K562 (cell line): ENCODE measurements around the gene CWF19L1. TPM values are rescaled to one million over a fixed set of nuclear protein-coding genes. Genes with fewer than 3 reads are reported as not detected.

Source experiments
- ATAC-seq: fragments of 200-7000 bp; cut with Tn5 transposase; 3 replicates; pipeline ENCODE4 v1.9.1; 2020; ENCODE audit warnings: moderate library complexity
- BruUV-seq: library from RNA; stranded (reverse); fragments of 400-500 nt; replicated peaks from 2 replicates; lab custom pipeline; 2021; lab: Mats Ljungman, UMichigan
- CTCF ChIA-PET: fragments of 300-600 bp; formaldehyde crosslinking; extraction: SDS; loops from one replicate; lab custom pipeline; 2021; ENCODE audit warnings: low intra/inter-chr PET ratio; lab: Yijun Ruan, JAX
- POLR2A ChIA-PET: fragments of 300-600, 350-650 bp; sonication (Branson Sonifier 250); formaldehyde crosslinking; extraction: SDS; loops from one replicate; lab custom pipeline; 2021; ENCODE audit warnings: antibody characterized with exemption, inconsistent platforms; lab: Yijun Ruan, JAX
- DNase-seq, 4 experiments: peaks; one replicate each; pipeline versions ENCODE4 v3.0.0 to v3.0.0-alpha.2; 2011 to 2018; ENCODE audit warnings: low spot score in 3 of 4, mixed read lengths in 3 of 4; ENCODE audit errors: extremely low read depth in 1 of 4
- FAIRE-seq: peaks from 2 replicates; lab custom pipeline; 2011; peaks lifted over from hg19 to GRCh38; lab: Jason Lieb, UNC
- H2AFZ ChIP-seq: 2 replicates; pipeline ENCODE4 v1.6.0; 2011; ENCODE audit warnings: low read depth, low read length, control low read depth, inconsistent platforms
- H3K27ac ChIP-seq: fragments of 200-600 bp; 3 replicates; pipeline ENCODE4 v1.8.0; 2011; ENCODE audit warnings: low read depth, mild to moderate bottlenecking, control low read depth, inconsistent platforms, low read length, moderate library complexity, mixed read lengths; ENCODE audit errors: extremely low read depth
- H3K27me3 ChIP-seq, 2 experiments: fragments of 300-600 bp in 1 of 2; 2 replicates in 1 of 2; 3 replicates in 1 of 2; pipeline versions ENCODE4 v1.6.0 to v1.8.0; 2011; ENCODE audit warnings: inconsistent platforms in 2 of 2, low read length in 2 of 2, mild to moderate bottlenecking in 1 of 2, mixed read lengths in 1 of 2, moderate library complexity in 1 of 2; ENCODE audit not compliant: control insufficient read depth in 2 of 2, insufficient read depth in 2 of 2
- H3K36me3 ChIP-seq: fragments of 300-600 bp; 3 replicates; pipeline ENCODE4 v1.8.0; 2011; ENCODE audit warnings: mild to moderate bottlenecking, low read length, inconsistent platforms; ENCODE audit not compliant: control insufficient read depth, insufficient read depth
- H3K4me1 ChIP-seq, 2 experiments: fragments of 200-600 bp in 1 of 2; replicated peaks in 1 of 2; 2 replicates in 1 of 2; 3 replicates in 1 of 2; pipeline versions ENCODE4 v1.5.1 to v1.8.0; 2011; ENCODE audit warnings: inconsistent platforms in 2 of 2, low read length in 2 of 2, mild to moderate bottlenecking in 1 of 2, mixed read lengths in 1 of 2, moderate library complexity in 1 of 2; ENCODE audit not compliant: control insufficient read depth in 2 of 2, insufficient read depth in 2 of 2
- H3K4me2 ChIP-seq: 2 replicates; pipeline ENCODE4 v1.6.1; 2011; ENCODE audit warnings: low read length, control low read depth, inconsistent platforms, mixed read lengths; ENCODE audit not compliant: insufficient read depth
- H3K4me3 ChIP-seq: fragments of 200-600 bp; sonication (generic), shearing (Covaris generic); 2 replicates; pipeline ENCODE4 v1.5.1; 2016; ENCODE audit warnings: control low read depth, inconsistent platforms
- H3K79me2 ChIP-seq: fragments of 200-600 bp; 3 replicates; pipeline ENCODE4 v1.8.0; 2011; ENCODE audit warnings: low read length, inconsistent platforms; ENCODE audit not compliant: control insufficient read depth, insufficient read depth
- H3K9ac ChIP-seq, 2 experiments: 2 replicates each; pipeline versions ENCODE4 v1.6.0 to v1.6.1; 2011; ENCODE audit warnings: low read depth in 2 of 2, low read length in 2 of 2, control low read depth in 1 of 2, inconsistent platforms in 1 of 2, mild to moderate bottlenecking in 1 of 2, mixed read lengths in 1 of 2; ENCODE audit not compliant: insufficient read depth in 1 of 2
- H3K9me1 ChIP-seq: one replicate; pipeline ENCODE4 v1.6.0; 2011; ENCODE audit warnings: inconsistent platforms, mild to moderate bottlenecking, low read length, moderate library complexity; ENCODE audit not compliant: control insufficient read depth, insufficient read depth
- H3K9me3 ChIP-seq: replicated peaks from 2 replicates; pipeline ENCODE4 v1.5.1; 2011; ENCODE audit warnings: low read depth, low read length, inconsistent platforms; ENCODE audit not compliant: control insufficient read depth, insufficient read depth
- H4K20me1 ChIP-seq: replicated peaks from 2 replicates; pipeline ENCODE4 v1.6.1; 2011; ENCODE audit warnings: low read length, inconsistent platforms, mixed read lengths; ENCODE audit not compliant: control insufficient read depth, insufficient read depth
- C11orf30 ChIP-seq: fragments of 450-650 bp; IDR thresholded peaks from 2 replicates; pipeline ENCODE4 v1.6.1; 2016; ENCODE audit warnings: low read depth, mild to moderate bottlenecking
- ETV5 ChIP-seq: sonication (generic); formaldehyde crosslinking; IDR thresholded peaks from 2 replicates; pipeline ENCODE4 v1.4.0; 2020; ENCODE audit warnings: low read depth, mild to moderate bottlenecking, missing genetic modification reagents
- FOXM1 ChIP-seq, 2 experiments: fragments of 450-650 bp in 1 of 2; sonication (generic) in 1 of 2; formaldehyde crosslinking in 1 of 2; IDR thresholded peaks; 2 replicates each; pipeline versions ENCODE4 v1.6.1 to v1.9.0; 2017 to 2022; ENCODE audit warnings: low read depth in 2 of 2, mild to moderate bottlenecking in 2 of 2, missing genetic modification reagents in 1 of 2, moderate library complexity in 1 of 2
- HSF4 ChIP-seq: fragments of 250-450 bp; sonication (Bioruptor Pico); IDR thresholded peaks from 2 replicates; pipeline ENCODE4 v2.1.2; 2022; ENCODE audit warnings: mild to moderate bottlenecking, moderate library complexity, borderline replicate concordance
- KDM4B ChIP-seq, 2 experiments: fragments of 450-650 bp in 1 of 2; sonication (generic) in 1 of 2; IDR thresholded peaks; 2 replicates each; pipeline ENCODE4 v1.6.1; 2016 to 2017; ENCODE audit warnings: borderline replicate concordance in 2 of 2, antibody characterized with exemption in 1 of 2, low read depth in 1 of 2, mild to moderate bottlenecking in 1 of 2
- MYC ChIP-seq, 2 experiments: fragments of 250-450 bp in 1 of 2; sonication (Bioruptor Pico) in 1 of 2; IDR thresholded peaks; 2 replicates each; pipeline versions ENCODE4 v1.5.1 to v1.6.1; 2012 to 2021; ENCODE audit warnings: low read depth in 2 of 2, borderline replicate concordance in 1 of 2, improper control_type of control experiment in 1 of 2, low read length in 1 of 2, mild to moderate bottlenecking in 1 of 2, moderate library complexity in 1 of 2
- NFXL1 ChIP-seq: fragments of 450-650 bp; formaldehyde crosslinking; IDR thresholded peaks from 2 replicates; pipeline ENCODE4 v1.4.0; 2021; ENCODE audit warnings: mild to moderate bottlenecking
- RBFOX2 ChIP-seq: fragments of 200-400 bp; formaldehyde crosslinking; IDR thresholded peaks from 2 replicates; pipeline ENCODE4 v1.6.1; 2017; ENCODE audit warnings: low read depth, mild to moderate bottlenecking, low read length, moderate library complexity
- RBM39 ChIP-seq: fragments of 200-400 bp; formaldehyde crosslinking; optimal IDR thresholded peaks from 2 replicates; pipeline ENCODE3; 2018; ENCODE audit warnings: low read depth, low read length
- SIN3A ChIP-seq, 2 experiments: fragments of 150-350 bp in 1 of 2; IDR thresholded peaks; 2 replicates each; pipeline ENCODE4 v1.6.1; 2011 to 2016; ENCODE audit warnings: borderline replicate concordance in 2 of 2, low read depth in 2 of 2, low read length in 2 of 2, mild to moderate bottlenecking in 2 of 2, moderate library complexity in 2 of 2; ENCODE audit not compliant: control insufficient read depth in 1 of 2
- WGBS: fragments of 100-300 bp; shearing (Covaris generic); methylation state at CpG from one replicate; pipeline ENCODE4 v1.1.6; 2016; ENCODE audit warnings: low coverage, mixed read lengths; ENCODE audit not compliant: insufficient coverage; ENCODE audit errors: missing lambda C conversion rate; 5-methylcytosine and 5-hydroxymethylcytosine counted together
- in situ Hi-C: fragments of 300-500 bp; cut with MboI; formaldehyde crosslinking; loops from 4 replicates; pipeline ENCODE4 v1.15.0; 2018; ENCODE audit warnings: inconsistent platforms, mixed read lengths
- intact Hi-C: fragments of 100-400 bp; cut with micrococcal nuclease; formaldehyde crosslinking; loops from 2 replicates; pipeline ENCODE4 v1.14.2; 2022
- polyA plus RNA-seq, 8 experiments: library from polyadenylated mRNA; depleted of rRNA in 4 of 8; stranded (reverse) in 5 of 8; unstranded in 3 of 8; fragments of >200 nt; fragmentation: Nextera tagmentation in 2 of 8; fragmentation: Illumina TruSeq in 1 of 8; extraction: Ambion mirVana in 2 of 8; extraction: Trizol in 1 of 8; gene quantifications; 2 replicates each; pipeline versions ENCODE4 v1.2.1 to v1.2.3, GENCODE V29; 2011 to 2014; ENCODE audit warnings: inconsistent platforms in 1 of 8, missing spikeins in 1 of 8
- total RNA-seq, 7 experiments: library from RNA; depleted of rRNA in 6 of 7; stranded (reverse); fragments of >200 nt in 6 of 7; fragmentation: Illumina TruSeq in 2 of 7; extraction: Trizol in 2 of 7; gene quantifications; 2 replicates each; pipeline versions ENCODE4 v1.2.1 to v1.2.3, GENCODE V29; 2011 to 2021; ENCODE audit warnings: low replicate concordance in 1 of 7

Gene CWF19L1
- total and polyA plus RNA-seq, 9 of the 15 experiments (the other 6 are each of a cell fraction or from before 2014, with no cell fraction given), result 19.5 to 49.9 (median 30.9) TPM

DNA sequence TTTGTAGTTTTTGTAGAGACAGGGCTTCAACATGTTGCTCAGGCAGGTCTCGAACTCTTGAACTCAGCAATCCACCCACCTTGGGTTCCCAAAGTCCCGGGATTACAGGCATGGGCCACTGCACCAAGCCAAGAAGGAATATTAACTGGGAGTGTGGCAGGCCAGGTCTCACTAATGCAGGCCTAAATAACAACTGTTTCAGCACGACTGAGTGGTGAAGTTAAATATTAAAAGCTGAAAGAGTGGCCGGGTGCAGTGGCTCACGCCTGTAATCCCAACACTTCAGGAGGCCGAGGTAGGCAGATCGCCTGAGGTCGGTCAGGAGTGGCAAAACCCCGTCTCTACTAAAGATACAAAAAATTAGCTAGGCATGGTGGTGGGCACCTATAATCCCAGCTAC is 59.2 kb downstream of the CWF19L1 start:
- no peaks in the 10 kb centered on the region for H3K27me3 ChIP-seq
- no peaks in the 10 kb centered on the region for H4K20me1 ChIP-seq
- H3K4me1 ChIP-seq, result no peaks in the 10 kb centered on the region
- CTCF ChIA-PET, result no interaction called here
- no peaks in the 10 kb centered on the region for H3K9me3 ChIP-seq
- no peak overlapping the region for H2AFZ ChIP-seq
- H3K4me3 ChIP-seq, result no peak overlapping the region
- no peak overlapping the region for H3K4me2 ChIP-seq
- BruUV-seq, result no TSS peak
- WGBS, result 97% methylated on average over 9 of the region's 9 CpGs
- H3K27ac ChIP-seq, result no peak overlapping the region
- DNase-seq (no peak), ATAC-seq (no peak), FAIRE-seq (no peak)
- H3K9ac ChIP-seq, result no peak overlapping the region
- POLR2A ChIA-PET, result no interaction called here
- peaks cover 85% of the 10 kb centered on the region for H3K36me3 ChIP-seq
- no peaks in the 10 kb centered on the region for H3K9me1 ChIP-seq
- H3K79me2 ChIP-seq, result no peaks in the 10 kb centered on the region
- in situ Hi-C loops, result no loop called here
- TF ChIP-seq MYC (IDR thresholded peaks at IDR 0.05; ENCODE audit: low read depth, low read length) (no peak), MYC (CRISPR knock-in tag; IDR thresholded peaks at IDR 0.05; ENCODE audit: borderline replicate concordance, low read depth) (no peak), ETV5 (no peak), HSF4 (CRISPR knock-in tag) (no peak), KDM4B (IDR thresholded peaks at IDR 0.05; ENCODE audit: borderline replicate concordance in 2 of 2, low read depth in 1 of 2) (no peak), FOXM1 (IDR thresholded peaks at IDR 0.05; ENCODE audit: low read depth) (no peak), FOXM1 (CRISPR knock-in tag; IDR thresholded peaks at IDR 0.05; ENCODE audit: low read depth) (no peak), RBFOX2 (no peak), NFXL1 (no peak), C11orf30 (no peak), SIN3A (IDR thresholded peaks at IDR 0.05; ENCODE audit: borderline replicate concordance in 2 of 2, control insufficient read depth in 1 of 2, low read depth in 2 of 2, low read length in 2 of 2) (no peak), RBM39 (no peak)
- intact Hi-C loops, result no loop called here
